Nephron progenitor cell (in vitro differentiated cells): ENCODE results near the gene SIK3.
"Not testable (repeated sequence)": the region's sequence is repeated elsewhere in the genome, so short reads cannot be mapped to it uniquely, and the experiment has no call there.

Experiments
- DNase-seq: peaks from one replicate; pipeline ENCODE4 v3.0.0; 2021
- H3K27ac Mint-ChIP-seq: 2 replicates; pipeline ENCODE4 v1.8.0; 2021; ENCODE audit warnings: mild to moderate bottlenecking, moderate library complexity, mixed read lengths
- H3K27me3 Mint-ChIP-seq: 2 replicates; pipeline ENCODE4 v1.8.0; 2021; ENCODE audit warnings: mild to moderate bottlenecking, low read depth, mixed read lengths; ENCODE audit not compliant: poor library complexity
- H3K36me3 Mint-ChIP-seq: 2 replicates; pipeline ENCODE4 v1.8.0; 2021; ENCODE audit warnings: low read depth, mixed read lengths
- H3K4me1 Mint-ChIP-seq: 2 replicates; pipeline ENCODE4 v1.8.0; 2021; ENCODE audit warnings: mixed read lengths
- H3K4me3 Mint-ChIP-seq: 2 replicates; pipeline ENCODE4 v1.8.0; 2021; ENCODE audit warnings: mild to moderate bottlenecking, moderate library complexity, mixed read lengths
- H3K9me3 Mint-ChIP-seq: 2 replicates; pipeline ENCODE4 v1.8.0; 2021; ENCODE audit warnings: mild to moderate bottlenecking, moderate library complexity, mixed read lengths
- TF ChIP-seq, protein P1 (sequence below): fragments of 200-600 bp; sonication (generic); IDR thresholded peaks from 2 replicates; pipeline ENCODE4 v1.5.0; 2021; ENCODE audit warnings: antibody characterized with exemption

SIK3 gene

GRCh38 chr11:116807601-116808261 lies 290.5 kb downstream of the SIK3 start:
- H3K4me1 Mint-ChIP-seq: no peaks in the 10 kb centered on the region
- DNase-seq: no peak
- no peak overlapping the region for H3K4me3 Mint-ChIP-seq
- no peaks in the 10 kb centered on the region for H3K36me3 Mint-ChIP-seq
- TF ChIP-seq, protein P1, sequence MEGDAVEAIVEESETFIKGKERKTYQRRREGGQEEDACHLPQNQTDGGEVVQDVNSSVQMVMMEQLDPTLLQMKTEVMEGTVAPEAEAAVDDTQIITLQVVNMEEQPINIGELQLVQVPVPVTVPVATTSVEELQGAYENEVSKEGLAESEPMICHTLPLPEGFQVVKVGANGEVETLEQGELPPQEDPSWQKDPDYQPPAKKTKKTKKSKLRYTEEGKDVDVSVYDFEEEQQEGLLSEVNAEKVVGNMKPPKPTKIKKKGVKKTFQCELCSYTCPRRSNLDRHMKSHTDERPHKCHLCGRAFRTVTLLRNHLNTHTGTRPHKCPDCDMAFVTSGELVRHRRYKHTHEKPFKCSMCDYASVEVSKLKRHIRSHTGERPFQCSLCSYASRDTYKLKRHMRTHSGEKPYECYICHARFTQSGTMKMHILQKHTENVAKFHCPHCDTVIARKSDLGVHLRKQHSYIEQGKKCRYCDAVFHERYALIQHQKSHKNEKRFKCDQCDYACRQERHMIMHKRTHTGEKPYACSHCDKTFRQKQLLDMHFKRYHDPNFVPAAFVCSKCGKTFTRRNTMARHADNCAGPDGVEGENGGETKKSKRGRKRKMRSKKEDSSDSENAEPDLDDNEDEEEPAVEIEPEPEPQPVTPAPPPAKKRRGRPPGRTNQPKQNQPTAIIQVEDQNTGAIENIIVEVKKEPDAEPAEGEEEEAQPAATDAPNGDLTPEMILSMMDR: no peak
- H3K27me3 Mint-ChIP-seq: peaks cover 20% of the 10 kb centered on the region
- no peaks in the 10 kb centered on the region for H3K9me3 Mint-ChIP-seq
- H3K27ac Mint-ChIP-seq: no peak overlapping the region

DNA sequence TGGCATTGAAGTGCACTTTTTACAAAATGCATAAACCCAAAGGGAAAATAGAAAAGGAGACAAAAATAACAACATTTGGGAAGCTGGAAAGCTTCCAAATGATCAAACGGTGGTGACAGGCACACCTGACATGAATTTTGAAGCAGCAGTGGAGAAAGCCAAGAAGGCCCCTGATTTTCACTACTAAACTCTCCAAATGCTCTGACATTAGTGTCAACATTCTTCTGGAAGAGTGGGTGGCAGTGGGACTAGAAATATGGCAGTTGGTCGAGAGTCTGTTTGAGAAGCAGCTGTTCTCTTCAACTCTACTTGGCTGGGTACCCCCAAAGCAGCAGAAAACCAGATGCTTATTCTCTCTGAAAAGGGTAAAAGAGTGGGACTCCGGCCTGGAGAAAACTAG lies 294.2 kb downstream of the SIK3 start:
- no peaks in the 10 kb centered on the region for H3K36me3 Mint-ChIP-seq

DNA sequence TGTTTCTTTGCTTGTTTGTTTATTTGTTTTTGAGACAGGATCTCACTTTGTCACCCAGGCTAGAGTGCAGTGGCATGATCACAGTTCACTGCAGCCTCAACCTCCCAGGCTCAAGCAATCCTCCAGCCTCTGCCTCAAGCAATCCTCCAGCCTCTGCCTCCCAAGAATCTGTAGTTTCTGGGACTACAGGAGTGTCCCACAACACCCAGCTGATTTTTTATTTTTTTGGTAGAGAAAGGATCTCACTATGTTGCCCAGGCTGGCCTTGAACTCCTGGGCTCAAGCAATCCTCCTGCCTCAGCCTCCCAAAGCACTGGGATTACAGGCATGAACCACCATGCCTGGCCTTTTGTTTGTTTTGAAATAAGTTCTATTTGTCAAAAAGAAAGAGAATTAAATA lies 296.6 kb downstream of the SIK3 start:
- H3K9me3 Mint-ChIP-seq, H3K36me3 Mint-ChIP-seq, DNase-seq, H3K27ac Mint-ChIP-seq, H3K4me3 Mint-ChIP-seq, H3K4me1 Mint-ChIP-seq: not testable (repeated sequence)
- peaks cover 24% of the 10 kb centered on the region for H3K27me3 Mint-ChIP-seq

More for the DNA sequence above, 294.2 kb downstream of the SIK3 start:
- no peak for DNase-seq
- TF ChIP-seq, protein P1: no peak
- Mint-ChIP-seq H3K27ac (no peak overlapping the region), H3K9me3 (no peaks in the 10 kb centered on the region), H3K4me3 (no peak overlapping the region), H3K27me3 (peaks cover 27% of the 10 kb centered on the region), H3K4me1 (no peaks in the 10 kb centered on the region)

DNA sequence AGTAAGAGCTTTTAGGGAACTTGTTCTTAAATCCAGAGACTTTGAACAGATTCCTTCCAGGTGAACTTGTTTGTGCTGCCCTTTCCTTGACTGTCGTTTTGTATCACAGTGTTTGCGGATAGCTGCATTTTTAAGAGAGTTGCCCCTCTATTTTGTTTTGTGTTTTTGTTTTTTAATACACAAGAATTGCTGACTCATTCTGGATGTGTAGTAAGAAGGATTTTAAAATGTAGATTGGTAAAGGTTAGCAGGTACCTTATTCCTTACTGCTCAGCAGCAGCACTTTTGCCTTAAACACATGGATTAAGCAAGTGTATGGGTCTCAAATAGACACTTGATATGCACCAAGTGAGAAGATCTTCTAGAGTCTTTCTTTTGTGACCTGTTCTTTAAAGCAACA lies 297.6 kb downstream of the SIK3 start:
- TF ChIP-seq, protein P1: no peak
- H3K4me1 Mint-ChIP-seq: no peaks in the 10 kb centered on the region
- H3K27ac Mint-ChIP-seq: no peak overlapping the region
- no peak for DNase-seq
- peaks cover 26% of the 10 kb centered on the region for H3K27me3 Mint-ChIP-seq
- H3K9me3 Mint-ChIP-seq: no peaks in the 10 kb centered on the region
- H3K36me3 Mint-ChIP-seq: no peaks in the 10 kb centered on the region
- H3K4me3 Mint-ChIP-seq: no peak overlapping the region

GRCh38 chr11:116798368-116798767 lies 299.9 kb downstream of the SIK3 start:
- Mint-ChIP-seq H3K36me3 (no peaks in the 10 kb centered on the region), H3K27me3 (peaks cover 22% of the 10 kb centered on the region), H3K9me3 (no peaks in the 10 kb centered on the region), H3K4me1 (no peaks in the 10 kb centered on the region), H3K27ac (no peak overlapping the region), H3K4me3 (no peak overlapping the region)
- TF ChIP-seq, protein P1: no peak
- no peak for DNase-seq

DNA sequence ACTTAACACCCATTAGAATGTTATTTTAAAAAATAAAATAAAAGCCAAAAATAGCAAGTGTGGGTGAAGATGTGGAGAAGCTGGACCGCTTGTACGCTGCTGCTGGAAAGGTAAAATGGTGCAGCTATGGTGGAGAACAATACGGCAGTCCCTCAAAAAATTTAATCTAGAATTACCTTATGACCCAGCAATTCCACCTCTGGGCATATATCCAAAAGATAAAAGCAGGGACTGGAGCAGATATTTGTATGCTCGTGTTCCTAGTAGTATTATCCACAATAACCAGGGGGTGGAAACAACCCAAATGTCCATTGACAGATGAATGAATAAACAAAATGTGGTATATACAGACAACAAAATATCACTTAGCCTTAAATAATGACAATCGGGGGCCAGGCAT lies 300.4 kb downstream of the SIK3 start:
- TF ChIP-seq, protein P1: no peak
- peaks cover 4% of the 10 kb centered on the region for H3K4me1 Mint-ChIP-seq
- peaks cover 19% of the 10 kb centered on the region for H3K27me3 Mint-ChIP-seq
- no peaks in the 10 kb centered on the region for H3K9me3 Mint-ChIP-seq
- no peaks in the 10 kb centered on the region for H3K36me3 Mint-ChIP-seq
- H3K4me3 Mint-ChIP-seq: no peak overlapping the region
- no peak for DNase-seq
- H3K27ac Mint-ChIP-seq: no peak overlapping the region
